Bronchial epithelial cell (primary cell): Measurements from ENCODE around the gene CHSY1. TPM values are rescaled to one million over a fixed set of nuclear protein-coding genes. Genes with fewer than 3 reads are reported as not detected.

Source experiments
- DNase-seq: peaks from one replicate; pipeline ENCODE4 v3.0.0-alpha.2; 2010; ENCODE audit warnings: low read depth
- FAIRE-seq: peaks from 2 replicates; lab custom pipeline; 2011; peaks lifted over from hg19 to GRCh38; lab: Jason Lieb, UNC
- H3K27me3 ChIP-seq: 2 replicates; pipeline ENCODE4 v1.5.1; 2011; ENCODE audit warnings: low read length; ENCODE audit not compliant: control insufficient read depth, insufficient read depth
- H3K36me3 ChIP-seq: 2 replicates; pipeline ENCODE4 v1.5.1; 2011; ENCODE audit warnings: low read length; ENCODE audit not compliant: control insufficient read depth, insufficient read depth
- H3K4me3 ChIP-seq: 2 replicates; pipeline ENCODE4 v1.5.1; 2011; ENCODE audit warnings: mild to moderate bottlenecking, low read depth, low read length, control low read depth
- total RNA-seq: library from RNA; depleted of rRNA; stranded (reverse); fragments of >200 nt; gene quantifications from 2 replicates; pipeline ENCODE4 v1.2.1, GENCODE V29; 2014
- TF ChIP-seq, protein P1 (sequence below): IDR thresholded peaks from 2 replicates; pipeline ENCODE4 v1.5.1; 2011; ENCODE audit warnings: mild to moderate bottlenecking, moderate library complexity, low read length, control low read depth, inconsistent platforms; ENCODE audit not compliant: insufficient read depth, severe bottlenecking

CHSY1 gene
- total RNA-seq, 1 donor from 2014 or later, result 21.6 TPM

DNA sequence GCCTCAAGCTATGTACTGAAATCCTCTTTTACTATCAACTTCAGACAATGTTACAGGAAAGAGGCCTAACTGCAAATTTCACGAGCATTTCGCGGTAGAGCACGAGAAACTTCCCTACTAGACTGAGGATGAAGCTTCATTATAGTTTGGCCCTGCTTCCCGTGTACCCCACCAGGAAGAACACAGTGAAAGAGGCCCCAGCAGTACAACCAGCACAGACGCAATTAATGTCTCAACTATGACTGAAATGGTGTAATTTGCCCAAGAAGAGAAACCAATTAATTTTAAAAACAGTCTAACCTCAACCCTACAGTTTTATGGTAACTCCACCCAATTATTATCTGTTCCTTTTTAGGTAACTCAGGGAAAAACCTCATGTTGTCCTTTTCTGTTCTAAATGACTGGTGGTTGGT, 12.1 kb downstream of the CHSY1 start:
- no peaks in the 10 kb centered on the region for H3K27me3 ChIP-seq
- peaks cover 9% of the 10 kb centered on the region for H3K36me3 ChIP-seq
- FAIRE-seq (no peak), DNase-seq (no peak)
- H3K4me3 ChIP-seq, result no peak overlapping the region
- TF ChIP-seq, protein P1, sequence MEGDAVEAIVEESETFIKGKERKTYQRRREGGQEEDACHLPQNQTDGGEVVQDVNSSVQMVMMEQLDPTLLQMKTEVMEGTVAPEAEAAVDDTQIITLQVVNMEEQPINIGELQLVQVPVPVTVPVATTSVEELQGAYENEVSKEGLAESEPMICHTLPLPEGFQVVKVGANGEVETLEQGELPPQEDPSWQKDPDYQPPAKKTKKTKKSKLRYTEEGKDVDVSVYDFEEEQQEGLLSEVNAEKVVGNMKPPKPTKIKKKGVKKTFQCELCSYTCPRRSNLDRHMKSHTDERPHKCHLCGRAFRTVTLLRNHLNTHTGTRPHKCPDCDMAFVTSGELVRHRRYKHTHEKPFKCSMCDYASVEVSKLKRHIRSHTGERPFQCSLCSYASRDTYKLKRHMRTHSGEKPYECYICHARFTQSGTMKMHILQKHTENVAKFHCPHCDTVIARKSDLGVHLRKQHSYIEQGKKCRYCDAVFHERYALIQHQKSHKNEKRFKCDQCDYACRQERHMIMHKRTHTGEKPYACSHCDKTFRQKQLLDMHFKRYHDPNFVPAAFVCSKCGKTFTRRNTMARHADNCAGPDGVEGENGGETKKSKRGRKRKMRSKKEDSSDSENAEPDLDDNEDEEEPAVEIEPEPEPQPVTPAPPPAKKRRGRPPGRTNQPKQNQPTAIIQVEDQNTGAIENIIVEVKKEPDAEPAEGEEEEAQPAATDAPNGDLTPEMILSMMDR, result no peak

DNA sequence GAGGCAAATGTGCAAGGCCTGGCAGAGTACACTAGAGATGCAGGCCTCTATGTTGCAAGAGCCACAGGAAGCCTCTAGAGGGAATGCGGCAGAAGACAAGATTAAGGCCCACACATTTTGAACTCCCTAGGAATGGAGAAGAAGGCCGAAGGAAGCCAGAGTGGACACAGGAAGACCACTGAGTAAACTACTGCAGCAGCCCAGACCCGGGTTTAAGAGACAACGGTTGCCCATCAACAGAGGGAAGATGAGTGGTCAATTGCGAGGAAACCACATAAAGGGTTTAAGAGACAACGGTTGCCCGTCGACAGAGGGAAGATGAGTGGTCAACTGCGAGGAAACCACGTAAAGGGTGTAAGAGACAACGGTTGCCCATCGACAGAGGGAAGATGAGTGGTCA, 14.6 kb downstream of the CHSY1 start:
- peaks cover 6% of the 10 kb centered on the region for H3K36me3 ChIP-seq
- H3K27me3 ChIP-seq, result no peaks in the 10 kb centered on the region
- no peak for DNase-seq
- TF ChIP-seq, protein P1, result no peak
- no peak overlapping the region for H3K4me3 ChIP-seq
- FAIRE-seq, result no peak

DNA sequence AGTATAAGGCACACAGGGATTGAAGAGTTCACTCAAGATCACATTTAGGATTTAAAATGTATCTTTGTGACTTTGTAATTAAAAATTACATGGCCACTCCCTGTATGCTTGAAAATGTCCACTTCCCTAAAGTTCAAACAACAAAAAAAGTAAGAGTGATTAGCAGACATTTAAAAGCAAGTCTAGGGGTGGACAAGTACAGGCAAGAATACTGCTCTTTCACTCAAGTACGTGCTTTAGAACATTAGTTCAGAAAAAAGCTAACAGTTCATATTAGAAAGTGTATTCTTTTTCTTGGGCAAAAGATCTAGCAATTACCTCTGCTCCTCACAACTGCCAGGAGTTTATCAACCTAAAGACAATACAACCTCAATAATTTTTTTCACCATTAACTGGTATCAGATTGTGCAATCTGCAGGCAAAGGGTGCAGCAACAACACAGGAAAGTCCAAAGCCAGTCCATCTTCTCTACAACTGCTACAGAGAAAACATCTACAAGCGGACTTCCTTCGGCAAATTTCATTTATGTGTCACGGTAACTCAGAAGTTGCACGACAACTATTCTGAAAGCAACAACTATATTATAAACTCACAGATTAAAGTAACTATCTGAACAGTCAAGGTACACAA, 18.1 kb downstream of the CHSY1 start:
- Histone ChIP-seq H3K4me3 (no peak overlapping the region), H3K27me3 (no peaks in the 10 kb centered on the region), H3K36me3 (peaks cover 4% of the 10 kb centered on the region)
- DNase-seq, result peak; percentile 72
- no peak for FAIRE-seq
- TF ChIP-seq, protein P1, result no peak

DNA sequence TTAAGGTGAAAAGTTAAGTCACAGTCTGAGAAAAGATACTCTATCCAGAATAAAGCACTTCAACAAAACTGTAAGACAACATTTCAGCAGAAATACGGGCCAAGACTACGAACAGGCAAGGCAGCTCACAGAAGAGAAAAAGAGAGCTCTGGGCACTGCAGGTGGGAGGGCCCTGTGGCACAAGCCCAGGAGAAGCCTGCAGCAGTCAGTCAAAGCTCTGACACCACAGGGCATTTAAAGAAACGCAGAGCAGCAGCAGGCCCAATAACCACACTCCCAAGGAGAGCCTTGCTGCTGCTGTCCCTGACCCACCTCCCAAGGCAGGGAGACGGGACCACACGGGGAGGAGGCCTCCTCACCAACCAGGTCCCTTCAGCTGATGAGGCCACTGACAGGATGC, 19.2 kb downstream of the CHSY1 start:
- Histone ChIP-seq H3K27me3 (no peaks in the 10 kb centered on the region), H3K4me3 (no peak overlapping the region), H3K36me3 (peaks cover 4% of the 10 kb centered on the region)
- FAIRE-seq, result no peak
- DNase-seq, result no peak
- TF ChIP-seq, protein P1, result no peak

DNA sequence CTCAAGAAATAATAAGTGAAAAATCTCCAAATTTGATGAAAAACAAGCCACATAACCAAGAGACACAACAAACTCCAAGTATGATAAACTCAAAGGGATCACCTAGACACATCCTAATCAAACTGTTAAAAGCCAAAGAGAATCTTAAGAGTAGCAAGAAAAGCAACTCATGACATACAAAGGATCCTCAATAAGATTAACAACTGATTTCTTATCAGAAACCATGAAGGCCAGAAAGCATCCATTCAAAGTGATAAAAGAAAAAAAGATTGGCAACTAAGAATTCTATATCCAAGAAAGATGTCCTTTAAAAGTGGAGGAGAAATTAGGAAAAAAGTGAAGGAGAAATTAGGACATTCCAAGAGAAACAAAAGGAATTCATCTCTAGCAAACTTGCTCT, 23.5 kb downstream of the CHSY1 start:
- TF ChIP-seq, protein P1, result no peak
- Histone ChIP-seq H3K4me3 (no peak overlapping the region), H3K36me3 (peaks cover 1% of the 10 kb centered on the region), H3K27me3 (no peaks in the 10 kb centered on the region)
- FAIRE-seq (no peak), DNase-seq (no peak)

DNA sequence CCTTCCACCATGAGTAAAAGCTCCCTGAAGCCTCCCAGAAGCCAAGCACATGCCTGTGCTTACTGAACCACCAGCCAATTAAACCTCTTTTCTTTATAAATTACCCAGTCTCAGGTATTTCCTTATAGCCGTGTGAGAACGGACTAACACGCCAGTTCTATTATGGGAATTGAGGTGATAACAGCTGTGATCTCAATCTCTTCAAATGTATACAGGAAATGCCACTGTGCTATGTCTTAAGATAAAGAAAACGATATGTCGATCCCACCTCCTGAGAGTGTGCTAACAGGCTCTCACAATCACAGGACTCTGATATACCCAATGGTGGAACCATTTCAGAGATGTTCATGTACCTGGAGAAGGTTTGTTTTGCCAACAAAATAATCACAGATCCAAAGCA, 26.2 kb downstream of the CHSY1 start:
- TF ChIP-seq, protein P1, result no peak
- Histone ChIP-seq H3K27me3 (no peaks in the 10 kb centered on the region), H3K36me3 (peaks cover 1% of the 10 kb centered on the region), H3K4me3 (no peak overlapping the region)
- DNase-seq (no peak), FAIRE-seq (no peak)
